Gastrocnemius medialis (tissue), 4 donors: ENCODE measurements around the gene UBE2E1. TPM values are rescaled to one million over a fixed set of nuclear protein-coding genes. Genes with fewer than 3 reads are reported as not detected.
"Not testable (repeated sequence)": the region's sequence is repeated elsewhere in the genome, so short reads cannot be mapped to it uniquely, and the experiment has no call there.

Experiments
- ATAC-seq, 2 donors: fragments of 150-250 bp; one replicate each; pipeline ENCODE4 v1.9.1; 2016
- DNase-seq, 2 donors: peaks; one replicate each; pipeline ENCODE4 v3.0.0-alpha.2; 2019
- H3K27ac ChIP-seq, 4 donors: fragments of 200-600 bp; sonication (generic); 1 replicate in 1 of 4; 2 replicates in 3 of 4; pipeline ENCODE4 v1.5.1; 2016 to 2018; ENCODE audit warnings: mild to moderate bottlenecking in 2 of 4, moderate library complexity in 1 of 4
- H3K27me3 ChIP-seq, 3 donors: fragments of 200-600 bp; sonication (generic) in 2 of 3; 1 replicate in 1 of 3; 2 replicates in 2 of 3; pipeline versions ENCODE4 v1.5.1 to v1.6.0; 2016 to 2019; ENCODE audit warnings: mild to moderate bottlenecking in 1 of 3, moderate library complexity in 1 of 3
- H3K36me3 ChIP-seq, 2 donors: fragments of 200-600 bp; sonication (generic) in 1 of 2; one replicate each; pipeline ENCODE4 v1.5.1; 2017 to 2018
- H3K4me1 ChIP-seq, 2 donors: fragments of 200-600 bp; sonication (generic) in 1 of 2; one replicate each; pipeline ENCODE4 v1.5.1; 2016 to 2017; ENCODE audit warnings: mild to moderate bottlenecking in 2 of 2
- H3K4me3 ChIP-seq, 4 donors: fragments of 200-600 bp; sonication (generic) in 3 of 4; 1 replicate in 1 of 4; 2 replicates in 3 of 4; pipeline ENCODE4 v1.5.1; 2016 to 2019; ENCODE audit warnings: mild to moderate bottlenecking in 2 of 4
- H3K9me3 ChIP-seq, 3 donors: fragments of 200-600 bp; sonication (generic) in 2 of 3; 1 replicate in 1 of 3; 2 replicates in 2 of 3; pipeline ENCODE4 v1.5.1; 2016 to 2019
- POLR2A ChIP-seq, 2 donors: fragments of 450-650 bp; IDR thresholded peaks; one replicate each; pipeline ENCODE4 v1.6.1; 2017; ENCODE audit warnings: antibody characterized with exemption in 2 of 2, mild to moderate bottlenecking in 2 of 2, moderate library complexity in 2 of 2
- in situ Hi-C, 4 donors: fragments of 200-750 bp; cut with MboI; loops; one replicate each; pipeline versions ENCODE4 v1.15.0 to v1.8.0; 2017; ENCODE audit warnings: low sequenced_read_pairs in 4 of 4
- intact Hi-C: fragments of 100-400 bp; cut with DNase I; formaldehyde crosslinking; loops from one replicate; pipeline ENCODE4 v1.15.1; 2023; ENCODE audit warnings: low total_unique reads
- total RNA-seq, 4 donors: library from RNA; depleted of rRNA; stranded (reverse); fragments of >200 nt; gene quantifications; one replicate each; pipeline versions ENCODE4 v1.1.0 to v1.2.3, GENCODE V29; 2016
- TF ChIP-seq, protein P1 (sequence below), 5 experiments: fragments of 450-650 bp in 3 of 5; fragments of 200-600 bp in 2 of 5; sonication (generic) in 2 of 5; IDR thresholded peaks in 4 of 5; conservative IDR thresholded peaks in 1 of 5; 1 replicate in 4 of 5; 2 replicates in 1 of 5; pipeline ENCODE4 v1.5.1; 2016 to 2019; ENCODE audit warnings: antibody characterized with exemption in 5 of 5, mild to moderate bottlenecking in 3 of 5, moderate library complexity in 3 of 5

The UBE2E1 gene
- total RNA-seq, 4 donors from 2014 or later: 54.8 to 153 (median 109) TPM

DNA sequence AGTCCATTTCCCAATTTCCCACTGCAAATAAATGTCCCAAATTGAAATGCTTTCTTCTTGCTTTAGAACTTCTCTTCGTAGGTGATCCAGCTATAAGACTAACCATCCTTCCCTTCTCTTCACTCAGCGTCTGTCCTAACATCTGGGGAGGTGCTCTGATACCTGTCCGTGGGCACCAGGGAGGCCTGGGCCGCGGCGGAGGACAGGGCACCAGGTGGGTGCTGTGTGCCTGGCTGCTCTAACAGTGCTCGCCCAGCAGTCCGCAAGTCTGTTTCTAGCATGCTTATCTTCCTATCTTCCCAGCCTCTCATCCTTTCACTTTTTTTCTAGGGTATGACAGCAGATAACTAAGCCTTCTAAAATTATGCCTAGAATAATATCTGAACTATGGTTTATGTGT is 73.7 kb downstream of the UBE2E1 start:
- peaks cover 41 to 45% of the 10 kb centered on the region in 2 donors for H3K4me1 ChIP-seq
- H3K4me3 ChIP-seq: no peak overlapping the region
- intact Hi-C loops (loop anchor here (5.0 kb wide), 1 partner anchor 37 kb away; no protein-coding TSS in a partner anchor), in situ Hi-C loops (loop anchor here in 2 of 4 donors (25.0 kb wide), 2 partner anchors 358 to 808 kb away; no protein-coding TSS in a partner anchor)
- no peaks in the 10 kb centered on the region for H3K27me3 ChIP-seq
- DNase-seq: no peak
- no peaks in the 10 kb centered on the region for H3K36me3 ChIP-seq
- H3K27ac ChIP-seq: no peak overlapping the region
- no peaks in the 10 kb centered on the region for H3K9me3 ChIP-seq
- TF ChIP-seq, protein P1, sequence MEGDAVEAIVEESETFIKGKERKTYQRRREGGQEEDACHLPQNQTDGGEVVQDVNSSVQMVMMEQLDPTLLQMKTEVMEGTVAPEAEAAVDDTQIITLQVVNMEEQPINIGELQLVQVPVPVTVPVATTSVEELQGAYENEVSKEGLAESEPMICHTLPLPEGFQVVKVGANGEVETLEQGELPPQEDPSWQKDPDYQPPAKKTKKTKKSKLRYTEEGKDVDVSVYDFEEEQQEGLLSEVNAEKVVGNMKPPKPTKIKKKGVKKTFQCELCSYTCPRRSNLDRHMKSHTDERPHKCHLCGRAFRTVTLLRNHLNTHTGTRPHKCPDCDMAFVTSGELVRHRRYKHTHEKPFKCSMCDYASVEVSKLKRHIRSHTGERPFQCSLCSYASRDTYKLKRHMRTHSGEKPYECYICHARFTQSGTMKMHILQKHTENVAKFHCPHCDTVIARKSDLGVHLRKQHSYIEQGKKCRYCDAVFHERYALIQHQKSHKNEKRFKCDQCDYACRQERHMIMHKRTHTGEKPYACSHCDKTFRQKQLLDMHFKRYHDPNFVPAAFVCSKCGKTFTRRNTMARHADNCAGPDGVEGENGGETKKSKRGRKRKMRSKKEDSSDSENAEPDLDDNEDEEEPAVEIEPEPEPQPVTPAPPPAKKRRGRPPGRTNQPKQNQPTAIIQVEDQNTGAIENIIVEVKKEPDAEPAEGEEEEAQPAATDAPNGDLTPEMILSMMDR (IDR thresholded peaks at IDR 0.05 in 4 of 5, conservative IDR thresholded peaks at IDR 0.05 in 1 of 5): no peak
- TF ChIP-seq POLR2A (IDR thresholded peaks at IDR 0.05): no peak
- no peak for ATAC-seq

DNA sequence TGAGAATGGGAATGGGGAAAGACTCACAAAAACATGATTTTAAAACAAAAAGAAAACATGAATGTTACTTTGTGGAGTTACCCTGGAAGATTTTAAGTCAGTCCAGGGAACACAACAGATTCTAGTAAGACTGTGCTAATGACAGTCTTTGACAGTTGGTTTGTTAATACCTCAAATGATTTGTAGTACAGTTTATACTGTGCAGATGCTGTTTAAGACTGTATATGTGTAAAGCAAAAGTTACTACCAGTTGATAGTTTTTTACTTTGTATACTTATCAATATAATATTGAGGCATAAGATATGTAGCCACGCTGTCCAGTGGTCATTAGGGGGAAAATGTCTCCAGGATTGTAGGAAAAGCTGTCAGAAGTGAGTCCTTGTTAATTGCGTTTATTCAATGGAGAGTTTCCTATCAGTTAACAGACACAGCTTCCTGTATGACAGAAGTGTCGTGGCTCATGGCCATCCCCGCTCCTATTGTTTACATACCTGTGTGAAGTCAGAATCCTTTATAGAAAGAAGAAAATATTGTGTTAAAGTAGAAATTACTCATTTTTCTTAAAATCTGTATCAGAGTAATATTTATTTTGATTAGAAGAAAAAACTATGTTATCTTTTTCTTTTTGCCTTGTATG is 75.1 kb downstream of the UBE2E1 start:
- Histone ChIP-seq H3K4me3 (no peak overlapping the region), H3K27ac (no peak overlapping the region), H3K36me3 (no peaks in the 10 kb centered on the region), H3K9me3 (no peaks in the 10 kb centered on the region), H3K4me1 (peaks cover 30 to 32% of the 10 kb centered on the region in 2 donors), H3K27me3 (no peaks in the 10 kb centered on the region)
- DNase-seq (no peak), ATAC-seq (no peak)
- in situ Hi-C loops (loop anchor here in 2 of 4 donors (25.0 kb wide), 2 partner anchors 356 to 806 kb away; no protein-coding TSS in a partner anchor), intact Hi-C loops (no loop called here)
- TF ChIP-seq POLR2A (IDR thresholded peaks at IDR 0.05): no peak
- TF ChIP-seq, protein P1 (IDR thresholded peaks at IDR 0.05 in 4 of 5, conservative IDR thresholded peaks at IDR 0.05 in 1 of 5): no peak

DNA sequence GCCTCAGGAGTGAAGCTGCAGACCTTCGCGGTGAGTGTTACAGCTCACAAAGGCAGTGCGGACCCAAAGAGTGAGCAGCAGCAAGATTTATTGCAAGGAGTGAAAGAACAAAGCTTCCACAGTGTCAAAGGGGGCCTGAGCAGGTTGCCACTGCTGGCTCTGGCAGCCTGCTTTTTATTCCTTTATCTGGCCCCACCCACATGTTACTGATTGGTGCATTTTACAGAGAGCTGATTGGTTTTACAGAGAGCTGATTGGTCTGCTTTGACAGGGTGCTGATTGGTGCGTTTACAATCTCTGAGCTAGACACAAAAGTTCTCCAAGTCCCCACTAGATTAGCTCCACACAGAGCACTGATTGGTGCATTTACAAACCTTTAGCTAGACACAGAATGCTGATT is 76.2 kb downstream of the UBE2E1 start:
- H3K4me1 ChIP-seq: peaks cover 23 to 25% of the 10 kb centered on the region in 2 donors
- H3K27ac ChIP-seq, H3K9me3 ChIP-seq, H3K4me3 ChIP-seq, H3K36me3 ChIP-seq, ATAC-seq, intact Hi-C loops, DNase-seq, H3K27me3 ChIP-seq: not testable (repeated sequence)
- in situ Hi-C loops: loop anchor here in 2 of 4 donors (25.0 kb wide), 2 partner anchors 355 to 805 kb away; no protein-coding TSS in a partner anchor

DNA sequence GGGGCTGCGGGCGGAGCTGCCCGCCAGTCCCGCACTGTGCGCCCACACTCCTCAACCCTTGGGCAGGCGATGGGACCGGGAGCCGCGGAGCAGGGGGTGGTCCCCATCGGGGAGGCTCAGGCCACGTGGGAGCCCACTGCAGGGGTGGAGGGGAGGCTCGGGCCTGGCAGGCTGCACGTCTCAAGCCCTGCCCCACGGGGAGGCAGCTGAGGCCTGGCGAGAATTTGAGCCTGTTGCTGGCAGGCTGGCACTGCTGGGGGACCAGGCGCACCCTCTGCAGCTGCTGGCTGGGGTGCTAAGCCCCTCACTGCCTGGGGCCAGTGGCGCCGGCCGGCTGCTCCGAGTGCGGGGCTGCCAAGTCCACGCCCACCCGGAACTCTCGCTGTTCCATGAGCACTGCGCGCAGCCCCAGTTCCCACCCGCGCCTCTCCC is 76.7 kb downstream of the UBE2E1 start:
- Histone ChIP-seq H3K4me1 (peaks cover 23 to 25% of the 10 kb centered on the region in 2 donors), H3K27ac (no peak overlapping the region), H3K4me3 (no peak overlapping the region), H3K27me3 (no peaks in the 10 kb centered on the region), H3K9me3 (no peaks in the 10 kb centered on the region), H3K36me3 (no peaks in the 10 kb centered on the region)
- no peak for TF ChIP-seq POLR2A (IDR thresholded peaks at IDR 0.05)
- TF ChIP-seq, protein P1 (IDR thresholded peaks at IDR 0.05 in 4 of 5, conservative IDR thresholded peaks at IDR 0.05 in 1 of 5): no peak
- in situ Hi-C loops (loop anchor here in 2 of 4 donors (25.0 kb wide), 2 partner anchors 355 to 805 kb away; no protein-coding TSS in a partner anchor), intact Hi-C loops (no loop called here)
- ATAC-seq: no peak
- DNase-seq: no peak

DNA sequence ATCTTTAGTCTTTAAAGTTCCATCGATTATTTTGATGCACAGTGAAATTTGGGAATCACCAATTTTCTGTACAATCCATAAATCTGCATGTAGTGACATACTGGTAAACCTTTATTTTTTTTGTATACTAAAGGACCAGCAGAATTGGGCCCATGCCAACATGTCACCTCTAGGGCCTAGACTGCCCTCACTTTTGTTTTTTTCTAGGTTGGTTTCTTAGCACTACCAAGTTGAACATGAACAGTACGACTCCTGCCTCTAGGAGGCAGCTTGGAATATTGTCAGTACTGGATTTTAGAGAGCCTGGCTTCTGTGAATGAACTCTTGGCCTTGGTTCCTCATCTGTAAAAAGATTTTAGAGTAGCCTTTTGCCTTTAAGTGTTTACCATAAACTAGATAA is 78.7 kb downstream of the UBE2E1 start:
- no peak overlapping the region for H3K4me3 ChIP-seq
- DNase-seq (no peak), ATAC-seq (no peak)
- no peak overlapping the region for H3K27ac ChIP-seq
- in situ Hi-C loops (loop anchor here in 2 of 4 donors (25.0 kb wide), 2 partner anchors 353 to 803 kb away; no protein-coding TSS in a partner anchor), intact Hi-C loops (no loop called here)
- no peaks in the 10 kb centered on the region for H3K36me3 ChIP-seq
- H3K4me1 ChIP-seq: peaks cover 24 to 27% of the 10 kb centered on the region in 2 donors
- H3K9me3 ChIP-seq: no peaks in the 10 kb centered on the region
- no peaks in the 10 kb centered on the region for H3K27me3 ChIP-seq
- no peak for TF ChIP-seq POLR2A (IDR thresholded peaks at IDR 0.05)
- TF ChIP-seq, protein P1 (IDR thresholded peaks at IDR 0.05 in 4 of 5, conservative IDR thresholded peaks at IDR 0.05 in 1 of 5): peak in 1 of 5 experiments; percentile 8
